ENCODE measurements around the gene SZT2.

DNA sequence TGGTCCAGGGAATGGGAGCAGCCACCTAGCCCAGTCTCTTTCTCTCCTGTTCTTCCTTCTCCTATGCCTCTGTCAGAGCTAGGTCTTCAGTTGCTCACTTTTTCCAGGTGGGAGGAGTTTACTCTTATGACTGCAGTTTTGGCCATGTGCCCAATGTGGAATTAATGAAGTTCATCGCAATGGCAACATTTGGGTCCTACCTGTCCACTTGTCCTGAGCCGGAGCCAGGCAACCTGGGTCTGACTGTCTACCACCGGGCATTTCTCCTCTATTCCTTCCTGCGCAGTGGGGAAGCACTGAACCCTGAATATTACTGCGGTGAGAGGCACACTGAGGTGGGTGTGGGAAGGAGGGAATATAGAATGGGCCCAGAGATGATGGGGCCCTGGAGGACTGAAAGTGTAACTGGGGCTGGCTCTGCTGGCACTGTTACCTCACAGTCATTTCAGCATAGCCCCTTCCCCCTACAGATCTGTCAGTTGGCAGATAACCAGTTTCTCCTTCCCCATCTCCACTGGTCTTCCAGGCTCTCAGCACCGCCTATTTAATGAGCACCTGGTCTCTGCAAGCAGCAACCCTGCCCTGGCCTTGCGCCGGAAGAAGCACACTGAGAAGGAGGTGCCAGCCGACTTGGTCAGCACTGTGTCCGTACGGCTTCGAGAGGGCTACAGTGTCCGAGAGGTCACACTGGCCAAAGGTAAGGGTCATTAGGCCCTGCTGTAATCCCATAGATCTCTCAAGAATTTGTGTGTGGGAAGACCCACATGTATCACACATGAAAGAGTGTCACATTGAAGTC lies 30.1 kb downstream of the SZT2 start:
- TF ChIP-seq EZH2 (IDR thresholded peaks at IDR 0.05; ENCODE audit: borderline replicate concordance, low read depth, low read length, poor library complexity, severe bottlenecking), result no peak
- TF ChIP-seq, protein P1, sequence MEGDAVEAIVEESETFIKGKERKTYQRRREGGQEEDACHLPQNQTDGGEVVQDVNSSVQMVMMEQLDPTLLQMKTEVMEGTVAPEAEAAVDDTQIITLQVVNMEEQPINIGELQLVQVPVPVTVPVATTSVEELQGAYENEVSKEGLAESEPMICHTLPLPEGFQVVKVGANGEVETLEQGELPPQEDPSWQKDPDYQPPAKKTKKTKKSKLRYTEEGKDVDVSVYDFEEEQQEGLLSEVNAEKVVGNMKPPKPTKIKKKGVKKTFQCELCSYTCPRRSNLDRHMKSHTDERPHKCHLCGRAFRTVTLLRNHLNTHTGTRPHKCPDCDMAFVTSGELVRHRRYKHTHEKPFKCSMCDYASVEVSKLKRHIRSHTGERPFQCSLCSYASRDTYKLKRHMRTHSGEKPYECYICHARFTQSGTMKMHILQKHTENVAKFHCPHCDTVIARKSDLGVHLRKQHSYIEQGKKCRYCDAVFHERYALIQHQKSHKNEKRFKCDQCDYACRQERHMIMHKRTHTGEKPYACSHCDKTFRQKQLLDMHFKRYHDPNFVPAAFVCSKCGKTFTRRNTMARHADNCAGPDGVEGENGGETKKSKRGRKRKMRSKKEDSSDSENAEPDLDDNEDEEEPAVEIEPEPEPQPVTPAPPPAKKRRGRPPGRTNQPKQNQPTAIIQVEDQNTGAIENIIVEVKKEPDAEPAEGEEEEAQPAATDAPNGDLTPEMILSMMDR (conservative IDR thresholded peaks at IDR 0.05; ENCODE audit: low read depth, low read length), result no peak
